Hepatocyte (in vitro differentiated cells): ENCODE results near the gene EXOSC7. TPM values are rescaled to one million over a fixed set of nuclear protein-coding genes. Genes with fewer than 3 reads are reported as not detected.
"Not testable (repeated sequence)": the region's sequence is repeated elsewhere in the genome, so short reads cannot be mapped to it uniquely, and the experiment has no call there.

Experiments
- DNase-seq: peaks from one replicate; pipeline ENCODE4 v3.0.0-alpha.2; 2016; ENCODE audit warnings: low spot score
- H2AFZ ChIP-seq: fragments of 200-600 bp; sonication (generic); 2 replicates; pipeline ENCODE4 v1.6.0; 2016; ENCODE audit warnings: antibody characterized with exemption, mild to moderate bottlenecking
- H3K27ac ChIP-seq: fragments of 200-600 bp; sonication (generic); 2 replicates; pipeline ENCODE4 v1.5.1; 2016; ENCODE audit warnings: mild to moderate bottlenecking
- H3K27me3 ChIP-seq: fragments of 200-600 bp; sonication (generic); 2 replicates; pipeline ENCODE4 v1.6.1; 2016
- H3K36me3 ChIP-seq: fragments of 200-600 bp; sonication (generic); replicated peaks from 2 replicates; pipeline ENCODE4 v1.5.1; 2016; ENCODE audit warnings: low read depth; ENCODE audit not compliant: insufficient read depth
- H3K4me1 ChIP-seq: fragments of 200-600 bp; sonication (generic); 2 replicates; pipeline ENCODE4 v1.5.1; 2016; ENCODE audit warnings: mild to moderate bottlenecking, moderate library complexity; ENCODE audit not compliant: insufficient read depth
- H3K4me2 ChIP-seq: fragments of 200-600 bp; sonication (generic); 2 replicates; pipeline ENCODE4 v1.6.0; 2016
- H3K4me3 ChIP-seq: fragments of 200-600 bp; sonication (generic); 2 replicates; pipeline ENCODE4 v1.5.1; 2016; ENCODE audit warnings: mild to moderate bottlenecking
- H3K79me2 ChIP-seq: fragments of 200-600 bp; sonication (generic); 2 replicates; pipeline ENCODE4 v1.6.0; 2017; ENCODE audit warnings: mild to moderate bottlenecking
- H3K9me2 ChIP-seq: fragments of 200-600 bp; sonication (generic); replicated peaks from 2 replicates; pipeline ENCODE4 v1.6.0; 2017; ENCODE audit warnings: mild to moderate bottlenecking; ENCODE audit not compliant: insufficient read depth
- H3K9me3 ChIP-seq: fragments of 200-600 bp; sonication (generic); 2 replicates; pipeline ENCODE4 v1.5.1; 2016; ENCODE audit warnings: low read depth, mild to moderate bottlenecking
- H4K20me1 ChIP-seq: fragments of 200-600 bp; sonication (generic); 2 replicates; pipeline ENCODE4 v1.6.0; 2016; ENCODE audit warnings: mild to moderate bottlenecking; ENCODE audit not compliant: insufficient read depth, poor library complexity, severe bottlenecking
- EZH2 ChIP-seq: fragments of 200-600 bp; sonication (generic); IDR thresholded peaks from 2 replicates; pipeline ENCODE4 v1.6.1; 2016; ENCODE audit warnings: antibody characterized with exemption, mild to moderate bottlenecking, borderline replicate concordance
- EZH2phosphoT487 ChIP-seq: fragments of 200-600 bp; sonication (generic); IDR thresholded peaks from one replicate; pipeline ENCODE4 v1.6.1; 2018; ENCODE audit warnings: antibody characterized with exemption, mild to moderate bottlenecking, low read depth, moderate library complexity; ENCODE audit not compliant: unreplicated experiment, severe bottlenecking
- WGBS: methylation state at CpG from one replicate; pipeline ENCODE4 v1.1.6; 2016; ENCODE audit warnings: low lambda C conversion rate; ENCODE audit errors: missing lambda C conversion rate; 5-methylcytosine and 5-hydroxymethylcytosine counted together
- polyA plus RNA-seq: library from polyadenylated mRNA; unstranded; fragments of >200 nt; fragmentation: Nextera tagmentation; extraction: Ambion mirVana; gene quantifications from 2 replicates; pipeline ENCODE4 v1.2.1, GENCODE V29; 2016
- total RNA-seq: library from RNA; depleted of rRNA; stranded (reverse); fragments of >200 nt; gene quantifications from 2 replicates; pipeline ENCODE4 v1.2.3, GENCODE V29; 2014
- TF ChIP-seq, protein P1 (sequence below): fragments of 200-600 bp; sonication (generic); IDR thresholded peaks from 2 replicates; pipeline ENCODE4 v1.5.1; 2016; ENCODE audit warnings: antibody characterized with exemption, mild to moderate bottlenecking; ENCODE audit not compliant: poor library complexity

EXOSC7 gene
- total and polyA plus RNA-seq, 2 experiments from 2014 or later: 53.3 to 55.8 TPM

- Histone ChIP-seq H2AFZ (no peak overlapping the region), H3K9me2 (no peaks in the 10 kb centered on the region), H3K36me3 (no peaks in the 10 kb centered on the region), H3K4me3 (no peak overlapping the region), H3K4me1 (peaks cover 3% of the 10 kb centered on the region), H3K9me3 (no peaks in the 10 kb centered on the region), H3K79me2 (no peaks in the 10 kb centered on the region), H3K27ac (no peak overlapping the region), H4K20me1 (no peaks in the 10 kb centered on the region), H3K27me3 (no peaks in the 10 kb centered on the region), H3K4me2 (no peak overlapping the region)
- DNase-seq: no peak
- no peak for TF ChIP-seq EZH2phosphoT487
- no peak for TF ChIP-seq EZH2
- TF ChIP-seq, protein P1, sequence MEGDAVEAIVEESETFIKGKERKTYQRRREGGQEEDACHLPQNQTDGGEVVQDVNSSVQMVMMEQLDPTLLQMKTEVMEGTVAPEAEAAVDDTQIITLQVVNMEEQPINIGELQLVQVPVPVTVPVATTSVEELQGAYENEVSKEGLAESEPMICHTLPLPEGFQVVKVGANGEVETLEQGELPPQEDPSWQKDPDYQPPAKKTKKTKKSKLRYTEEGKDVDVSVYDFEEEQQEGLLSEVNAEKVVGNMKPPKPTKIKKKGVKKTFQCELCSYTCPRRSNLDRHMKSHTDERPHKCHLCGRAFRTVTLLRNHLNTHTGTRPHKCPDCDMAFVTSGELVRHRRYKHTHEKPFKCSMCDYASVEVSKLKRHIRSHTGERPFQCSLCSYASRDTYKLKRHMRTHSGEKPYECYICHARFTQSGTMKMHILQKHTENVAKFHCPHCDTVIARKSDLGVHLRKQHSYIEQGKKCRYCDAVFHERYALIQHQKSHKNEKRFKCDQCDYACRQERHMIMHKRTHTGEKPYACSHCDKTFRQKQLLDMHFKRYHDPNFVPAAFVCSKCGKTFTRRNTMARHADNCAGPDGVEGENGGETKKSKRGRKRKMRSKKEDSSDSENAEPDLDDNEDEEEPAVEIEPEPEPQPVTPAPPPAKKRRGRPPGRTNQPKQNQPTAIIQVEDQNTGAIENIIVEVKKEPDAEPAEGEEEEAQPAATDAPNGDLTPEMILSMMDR: no peak
- WGBS: 75% methylated on average over 4 of the region's 4 CpGs
Measured at GRCh38 chr3:45049807-45050206, 73.8 kb downstream of the EXOSC7 start.

- Histone ChIP-seq H3K4me3 (no peak overlapping the region), H2AFZ (no peak overlapping the region), H3K4me2 (no peak overlapping the region), H3K27me3 (no peaks in the 10 kb centered on the region), H4K20me1 (no peaks in the 10 kb centered on the region), H3K36me3 (no peaks in the 10 kb centered on the region), H3K79me2 (no peaks in the 10 kb centered on the region), H3K9me3 (no peaks in the 10 kb centered on the region), H3K27ac (no peak overlapping the region), H3K4me1 (peaks cover 11% of the 10 kb centered on the region), H3K9me2 (no peaks in the 10 kb centered on the region)
- no peak for DNase-seq
- 87% methylated on average over 3 of the region's 6 CpGs for WGBS
- TF ChIP-seq, protein P1: no peak
- no peak for TF ChIP-seq EZH2phosphoT487
- no peak for TF ChIP-seq EZH2
Measured at GRCh38 chr3:45051685-45052084, 75.6 kb downstream of the EXOSC7 start.

- not testable (repeated sequence) for H3K36me3 ChIP-seq, H4K20me1 ChIP-seq, H3K4me3 ChIP-seq, H3K4me2 ChIP-seq, H2AFZ ChIP-seq, H3K27me3 ChIP-seq, H3K9me2 ChIP-seq, H3K79me2 ChIP-seq, H3K27ac ChIP-seq, DNase-seq, H3K9me3 ChIP-seq
- H3K4me1 ChIP-seq: peaks cover 16% of the 10 kb centered on the region
- 82% methylated on average over 1 of the region's 1 CpG for WGBS
Measured at GRCh38 chr3:45053805-45054195, 77.8 kb downstream of the EXOSC7 start.

DNA sequence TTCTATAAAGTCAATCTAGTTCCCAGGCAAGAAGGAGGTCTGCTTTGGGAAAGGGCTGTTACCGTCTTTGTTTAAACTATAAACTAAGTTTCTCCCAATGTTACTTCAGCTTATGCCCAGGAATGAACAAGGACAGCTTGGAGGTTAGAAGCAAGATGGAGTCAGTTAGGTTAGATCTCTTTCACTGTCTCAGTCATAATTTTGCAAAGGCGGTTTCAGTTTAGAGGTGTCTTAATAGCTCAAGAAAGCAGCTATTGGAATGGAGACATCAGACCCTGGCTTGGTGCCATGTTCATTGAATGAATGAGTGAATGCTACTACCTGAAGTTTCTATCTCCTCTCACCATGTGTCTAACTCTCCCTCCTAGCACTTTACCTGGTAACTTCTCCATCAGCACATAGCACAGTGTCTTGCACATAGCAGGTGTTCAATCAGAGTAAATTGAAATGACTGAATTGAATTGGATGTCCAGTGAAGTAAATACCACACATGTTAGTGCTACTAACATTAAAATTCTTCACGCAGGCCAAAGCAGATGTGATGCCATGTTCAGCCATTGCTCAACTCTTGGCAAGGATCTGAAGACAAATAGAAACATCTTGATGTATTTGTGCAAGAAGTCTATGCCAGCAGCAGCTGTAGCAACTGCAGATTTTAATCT, 78.3 kb downstream of the EXOSC7 start:
- no peaks in the 10 kb centered on the region for H4K20me1 ChIP-seq
- WGBS: 87% methylated on average over 3 of the region's 3 CpGs

More for the DNA sequence above, 78.3 kb downstream of the EXOSC7 start:
- Histone ChIP-seq H2AFZ (no peak overlapping the region), H3K4me1 (peaks cover 16% of the 10 kb centered on the region), H3K9me2 (no peaks in the 10 kb centered on the region), H3K79me2 (no peaks in the 10 kb centered on the region), H3K27ac (no peak overlapping the region), H3K9me3 (no peaks in the 10 kb centered on the region), H3K4me2 (no peak overlapping the region), H3K36me3 (no peaks in the 10 kb centered on the region), H3K27me3 (no peaks in the 10 kb centered on the region), H3K4me3 (no peak overlapping the region)
- no peak for DNase-seq
- no peak for TF ChIP-seq EZH2
- no peak for TF ChIP-seq EZH2phosphoT487
- TF ChIP-seq, protein P1: no peak
